ENCODE measurements around the gene ZRANB1.

DNA sequence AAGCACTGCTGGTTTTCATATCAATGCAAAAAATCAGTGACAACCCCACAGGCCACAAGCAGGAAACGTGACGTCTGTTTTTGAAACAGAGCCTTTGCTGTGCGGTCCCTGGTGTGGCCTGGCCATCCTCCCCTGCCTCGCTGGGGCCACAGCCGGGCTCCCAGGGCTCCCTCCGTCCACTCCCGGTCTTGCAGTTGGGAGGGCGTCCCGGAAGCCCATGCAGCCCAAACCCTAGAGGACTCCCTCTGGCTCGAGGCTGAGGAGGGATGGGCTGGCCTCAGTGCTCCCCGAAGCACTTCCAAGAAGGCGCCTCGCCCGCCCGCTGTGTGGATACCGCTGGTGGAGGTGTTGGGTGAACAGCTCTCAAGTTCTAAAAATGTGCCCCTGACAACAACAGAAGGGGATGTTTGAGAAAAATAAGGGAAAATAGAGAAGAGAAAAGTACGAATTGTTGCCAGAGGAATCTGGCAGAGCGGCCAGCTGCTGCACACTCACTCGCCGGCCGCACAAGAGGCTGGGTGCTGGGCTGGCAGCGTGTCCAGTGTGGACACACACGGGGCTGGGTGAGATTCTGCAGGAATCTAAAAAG lies 73.5 kb downstream of the ZRANB1 start:
- TF ChIP-seq, protein P1, sequence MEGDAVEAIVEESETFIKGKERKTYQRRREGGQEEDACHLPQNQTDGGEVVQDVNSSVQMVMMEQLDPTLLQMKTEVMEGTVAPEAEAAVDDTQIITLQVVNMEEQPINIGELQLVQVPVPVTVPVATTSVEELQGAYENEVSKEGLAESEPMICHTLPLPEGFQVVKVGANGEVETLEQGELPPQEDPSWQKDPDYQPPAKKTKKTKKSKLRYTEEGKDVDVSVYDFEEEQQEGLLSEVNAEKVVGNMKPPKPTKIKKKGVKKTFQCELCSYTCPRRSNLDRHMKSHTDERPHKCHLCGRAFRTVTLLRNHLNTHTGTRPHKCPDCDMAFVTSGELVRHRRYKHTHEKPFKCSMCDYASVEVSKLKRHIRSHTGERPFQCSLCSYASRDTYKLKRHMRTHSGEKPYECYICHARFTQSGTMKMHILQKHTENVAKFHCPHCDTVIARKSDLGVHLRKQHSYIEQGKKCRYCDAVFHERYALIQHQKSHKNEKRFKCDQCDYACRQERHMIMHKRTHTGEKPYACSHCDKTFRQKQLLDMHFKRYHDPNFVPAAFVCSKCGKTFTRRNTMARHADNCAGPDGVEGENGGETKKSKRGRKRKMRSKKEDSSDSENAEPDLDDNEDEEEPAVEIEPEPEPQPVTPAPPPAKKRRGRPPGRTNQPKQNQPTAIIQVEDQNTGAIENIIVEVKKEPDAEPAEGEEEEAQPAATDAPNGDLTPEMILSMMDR (IDR thresholded peaks at IDR 0.05): no peak
- no peak for TF ChIP-seq EZH2phosphoT487 (IDR thresholded peaks at IDR 0.05)

Measured in neural progenitor cell (in vitro differentiated cells).